ENCODE data around the gene OSBP2. TPM values are rescaled to one million over a fixed set of nuclear protein-coding genes. Genes with fewer than 3 reads are reported as not detected.
A peak's percentile ranks its signal among the peaks of the same experiment; 100 is the strongest.

The OSBP2 gene
- polyA plus RNA-seq, 1 donor = 77.2 TPM

- DNase-seq = no peak
- H3K9me3 ChIP-seq (ENCODE audit: control insufficient read depth, low read depth, low read length) = no peaks in the 10 kb centered on the region
- H3K36me3 ChIP-seq (ENCODE audit: control insufficient read depth, insufficient read depth, low read length) = no peaks in the 10 kb centered on the region
- no peak overlapping the region for H3K27ac ChIP-seq (ENCODE audit: low read length)
- no peak overlapping the region for H3K4me3 ChIP-seq (ENCODE audit: low read length)
- no peaks in the 10 kb centered on the region for H3K27me3 ChIP-seq (ENCODE audit: control insufficient read depth, insufficient read depth, low read length)
- H3K4me1 ChIP-seq (ENCODE audit: control insufficient read depth, insufficient read depth, low read length) = peaks cover 3% of the 10 kb centered on the region
- no CpG with 5 or more reads among the region's 3 CpGs for WGBS (ENCODE audit: insufficient coverage, low lambda C conversion rate)
Measured at GRCh38 chr22:30655532-30655931, 39.1 kb upstream of the OSBP2 start.

GRCh38 chr22:30662040-30662439, 32.6 kb upstream of the OSBP2 start:
- Histone ChIP-seq H3K4me1 (ENCODE audit: control insufficient read depth, insufficient read depth, low read length) (peaks cover 7% of the 10 kb centered on the region), H3K27ac (ENCODE audit: low read length) (no peak overlapping the region), H3K9me3 (ENCODE audit: control insufficient read depth, low read depth, low read length) (no peaks in the 10 kb centered on the region), H3K27me3 (ENCODE audit: control insufficient read depth, insufficient read depth, low read length) (no peaks in the 10 kb centered on the region), H3K36me3 (ENCODE audit: control insufficient read depth, insufficient read depth, low read length) (peaks cover 16% of the 10 kb centered on the region), H3K4me3 (ENCODE audit: low read length) (no peak overlapping the region)
- no peak for DNase-seq
- WGBS (ENCODE audit: insufficient coverage, low lambda C conversion rate) = no CpG with 5 or more reads among the region's 4 CpGs

- no peak for DNase-seq
- no CpG with 5 or more reads among the region's 13 CpGs for WGBS (ENCODE audit: insufficient coverage, low lambda C conversion rate)
- no peak overlapping the region for H3K27ac ChIP-seq (ENCODE audit: low read length)
- H3K27me3 ChIP-seq (ENCODE audit: control insufficient read depth, insufficient read depth, low read length) = no peaks in the 10 kb centered on the region
- H3K4me3 ChIP-seq (ENCODE audit: low read length) = no peak overlapping the region
- peaks cover 12% of the 10 kb centered on the region for H3K4me1 ChIP-seq (ENCODE audit: control insufficient read depth, insufficient read depth, low read length)
- H3K36me3 ChIP-seq (ENCODE audit: control insufficient read depth, insufficient read depth, low read length) = peaks cover 16% of the 10 kb centered on the region
- H3K9me3 ChIP-seq (ENCODE audit: control insufficient read depth, low read depth, low read length) = no peaks in the 10 kb centered on the region
Measured at GRCh38 chr22:30664798-30665197, 29.9 kb upstream of the OSBP2 start.

GRCh38 chr22:30665266-30665665, 29.4 kb upstream of the OSBP2 start:
- Histone ChIP-seq H3K4me1 (ENCODE audit: control insufficient read depth, insufficient read depth, low read length) (peaks cover 12% of the 10 kb centered on the region), H3K4me3 (ENCODE audit: low read length) (no peak overlapping the region), H3K36me3 (ENCODE audit: control insufficient read depth, insufficient read depth, low read length) (peaks cover 16% of the 10 kb centered on the region), H3K27ac (ENCODE audit: low read length) (no peak overlapping the region), H3K9me3 (ENCODE audit: control insufficient read depth, low read depth, low read length) (no peaks in the 10 kb centered on the region), H3K27me3 (ENCODE audit: control insufficient read depth, insufficient read depth, low read length) (no peaks in the 10 kb centered on the region)
- 78% methylated on average over 1 of the region's 2 CpGs for WGBS (ENCODE audit: insufficient coverage, low lambda C conversion rate)
- no peak for DNase-seq

- no peaks in the 10 kb centered on the region for H3K9me3 ChIP-seq (ENCODE audit: control insufficient read depth, low read depth, low read length)
- peaks cover 16% of the 10 kb centered on the region for H3K36me3 ChIP-seq (ENCODE audit: control insufficient read depth, insufficient read depth, low read length)
- H3K27ac ChIP-seq (ENCODE audit: low read length) = no peak overlapping the region
- no peak overlapping the region for H3K4me3 ChIP-seq (ENCODE audit: low read length)
- DNase-seq = no peak
- WGBS (ENCODE audit: insufficient coverage, low lambda C conversion rate) = no CpG with 5 or more reads among the region's 4 CpGs
- H3K4me1 ChIP-seq (ENCODE audit: control insufficient read depth, insufficient read depth, low read length) = peaks cover 12% of the 10 kb centered on the region
- H3K27me3 ChIP-seq (ENCODE audit: control insufficient read depth, insufficient read depth, low read length) = no peaks in the 10 kb centered on the region
Measured at GRCh38 chr22:30665786-30666185, 28.9 kb upstream of the OSBP2 start.

- Histone ChIP-seq H3K4me3 (ENCODE audit: low read length) (peak overlapping the region; percentile 65), H3K4me1 (ENCODE audit: control insufficient read depth, insufficient read depth, low read length) (peaks cover 12% of the 10 kb centered on the region), H3K27ac (ENCODE audit: low read length) (peak overlapping the region; percentile 92), H3K27me3 (ENCODE audit: control insufficient read depth, insufficient read depth, low read length) (no peaks in the 10 kb centered on the region), H3K36me3 (ENCODE audit: control insufficient read depth, insufficient read depth, low read length) (peaks cover 14% of the 10 kb centered on the region), H3K9me3 (ENCODE audit: control insufficient read depth, low read depth, low read length) (no peaks in the 10 kb centered on the region)
- WGBS (ENCODE audit: insufficient coverage, low lambda C conversion rate) = no CpG with 5 or more reads among the region's 18 CpGs
- DNase-seq = peak; percentile 78 to 92
Measured at GRCh38 chr22:30667107-30667493, 27.6 kb upstream of the OSBP2 start.

GRCh38 chr22:30667494-30668385, 26.9 kb upstream of the OSBP2 start, which contains the start of gene DUSP18:
DUSP18 (minus strand) TSS chr22:30667875; CDS start chr22:30664003, 3,872 bp downstream.
- Histone ChIP-seq H3K4me1 (ENCODE audit: control insufficient read depth, insufficient read depth, low read length) (peaks cover 12% of the 10 kb centered on the region), H3K4me3 (ENCODE audit: low read length) (peak within 1 kb of the TSS; percentile 65), H3K27ac (ENCODE audit: low read length) (peak within 1 kb of the TSS; percentile 92), H3K27me3 (ENCODE audit: control insufficient read depth, insufficient read depth, low read length) (no peaks in the 10 kb centered on the region), H3K9me3 (ENCODE audit: control insufficient read depth, low read depth, low read length) (no peaks in the 10 kb centered on the region), H3K36me3 (ENCODE audit: control insufficient read depth, insufficient read depth, low read length) (peaks cover 8% of the 10 kb centered on the region)
- no CpG with 5 or more reads among the region's 77 CpGs for WGBS (ENCODE audit: insufficient coverage, low lambda C conversion rate)
- DNase-seq = peak; percentile 94 to 97

- H3K9me3 ChIP-seq (ENCODE audit: control insufficient read depth, low read depth, low read length) = no peaks in the 10 kb centered on the region
- H3K4me3 ChIP-seq (ENCODE audit: low read length) = peak overlapping the region; percentile 65
- WGBS (ENCODE audit: insufficient coverage, low lambda C conversion rate) = no CpG with 5 or more reads among the region's 10 CpGs
- H3K27ac ChIP-seq (ENCODE audit: low read length) = peak overlapping the region; percentile 92
- no peak for DNase-seq
- no peaks in the 10 kb centered on the region for H3K27me3 ChIP-seq (ENCODE audit: control insufficient read depth, insufficient read depth, low read length)
- H3K4me1 ChIP-seq (ENCODE audit: control insufficient read depth, insufficient read depth, low read length) = peaks cover 12% of the 10 kb centered on the region
- H3K36me3 ChIP-seq (ENCODE audit: control insufficient read depth, insufficient read depth, low read length) = peaks cover 5% of the 10 kb centered on the region
Measured at GRCh38 chr22:30668386-30668710, 26.3 kb upstream of the OSBP2 start.

- Histone ChIP-seq H3K27ac (ENCODE audit: low read length) (no peak overlapping the region), H3K9me3 (ENCODE audit: control insufficient read depth, low read depth, low read length) (no peaks in the 10 kb centered on the region), H3K4me1 (ENCODE audit: control insufficient read depth, insufficient read depth, low read length) (peaks cover 10% of the 10 kb centered on the region), H3K27me3 (ENCODE audit: control insufficient read depth, insufficient read depth, low read length) (no peaks in the 10 kb centered on the region), H3K4me3 (ENCODE audit: low read length) (no peak overlapping the region), H3K36me3 (ENCODE audit: control insufficient read depth, insufficient read depth, low read length) (no peaks in the 10 kb centered on the region)
- no CpG with 5 or more reads among the region's 3 CpGs for WGBS (ENCODE audit: insufficient coverage, low lambda C conversion rate)
- no peak for DNase-seq
Measured at GRCh38 chr22:30671071-30671470, 23.6 kb upstream of the OSBP2 start.

GRCh38 chr22:30673136-30673535, 21.5 kb upstream of the OSBP2 start:
- Histone ChIP-seq H3K4me3 (ENCODE audit: low read length) (no peak overlapping the region), H3K9me3 (ENCODE audit: control insufficient read depth, low read depth, low read length) (no peaks in the 10 kb centered on the region), H3K27ac (ENCODE audit: low read length) (no peak overlapping the region), H3K36me3 (ENCODE audit: control insufficient read depth, insufficient read depth, low read length) (no peaks in the 10 kb centered on the region), H3K4me1 (ENCODE audit: control insufficient read depth, insufficient read depth, low read length) (peaks cover 5% of the 10 kb centered on the region), H3K27me3 (ENCODE audit: control insufficient read depth, insufficient read depth, low read length) (no peaks in the 10 kb centered on the region)
- no peak for DNase-seq
- WGBS (ENCODE audit: insufficient coverage, low lambda C conversion rate) = no CpG with 5 or more reads among the region's 4 CpGs

- 83% methylated on average over 1 of the region's 6 CpGs for WGBS (ENCODE audit: insufficient coverage, low lambda C conversion rate)
- H3K4me1 ChIP-seq (ENCODE audit: control insufficient read depth, insufficient read depth, low read length) = no peaks in the 10 kb centered on the region
- H3K9me3 ChIP-seq (ENCODE audit: control insufficient read depth, low read depth, low read length) = no peaks in the 10 kb centered on the region
- no peaks in the 10 kb centered on the region for H3K27me3 ChIP-seq (ENCODE audit: control insufficient read depth, insufficient read depth, low read length)
- H3K36me3 ChIP-seq (ENCODE audit: control insufficient read depth, insufficient read depth, low read length) = no peaks in the 10 kb centered on the region
- H3K27ac ChIP-seq (ENCODE audit: low read length) = no peak overlapping the region
- no peak for DNase-seq
- H3K4me3 ChIP-seq (ENCODE audit: low read length) = no peak overlapping the region
Measured at GRCh38 chr22:30674482-30674881, 20.2 kb upstream of the OSBP2 start.

Measured in large intestine (tissue), 3 donors.